GM19351 (cell line): ENCODE results near the gene ARL4D.
"Not testable (repeated sequence)": the region's sequence is repeated elsewhere in the genome, so short reads cannot be mapped to it uniquely, and the experiment has no call there.

Source experiments
- ATAC-seq: cut with Tn5 transposase; IDR thresholded peaks from one replicate; pipeline ENCODE4 v1.9.1; 2021; ENCODE audit warnings: mild to moderate bottlenecking, moderate library complexity; ENCODE audit not compliant: unreplicated experiment

The ARL4D gene, protein sequence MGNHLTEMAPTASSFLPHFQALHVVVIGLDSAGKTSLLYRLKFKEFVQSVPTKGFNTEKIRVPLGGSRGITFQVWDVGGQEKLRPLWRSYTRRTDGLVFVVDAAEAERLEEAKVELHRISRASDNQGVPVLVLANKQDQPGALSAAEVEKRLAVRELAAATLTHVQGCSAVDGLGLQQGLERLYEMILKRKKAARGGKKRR

DNA sequence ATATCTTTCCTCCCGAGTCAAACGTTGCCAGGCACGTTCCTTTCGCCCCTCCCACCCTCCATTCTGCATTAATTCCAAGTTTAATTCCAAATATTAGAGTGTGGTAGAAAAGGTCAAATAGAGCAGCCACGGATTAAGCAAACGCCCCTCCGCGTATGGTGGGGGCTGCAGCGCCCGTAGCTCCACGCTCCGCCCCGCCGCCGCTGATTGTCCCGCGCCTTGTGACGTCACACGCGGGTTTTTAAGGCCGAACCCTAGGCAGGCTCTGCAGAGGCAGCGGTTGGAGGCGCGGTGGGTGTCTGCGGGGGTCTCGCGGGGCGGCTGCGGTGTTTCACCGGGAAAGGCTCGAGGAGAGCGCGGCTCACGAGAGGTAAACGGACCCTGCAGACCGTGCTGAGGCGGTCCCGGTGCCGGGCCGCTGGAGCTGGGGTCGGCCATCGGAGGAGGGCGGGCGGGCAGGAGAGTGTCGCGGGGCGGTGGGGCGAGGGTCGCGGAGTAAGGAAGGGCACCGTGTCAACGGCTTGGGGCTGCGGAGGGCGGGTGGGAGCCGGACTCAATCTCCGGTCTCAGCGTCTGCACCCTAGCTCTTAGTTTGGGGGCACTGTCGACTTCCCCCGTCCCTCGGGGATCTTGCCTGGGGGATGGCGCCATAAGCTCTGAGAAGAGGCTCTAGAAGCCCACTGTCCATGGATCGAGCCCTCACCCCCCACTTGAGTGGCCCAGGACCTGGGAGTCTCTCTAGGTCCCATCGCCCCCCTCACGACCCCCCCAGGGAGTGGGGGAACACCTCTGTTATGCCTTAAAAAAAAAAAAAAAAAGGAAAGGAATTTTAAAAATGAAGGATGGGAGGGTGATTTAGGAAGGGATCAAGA is at the start of gene ARL4D:
TSS of gene ARL4D (plus strand) at position 270 of the 872 bp plus-strand sequence. CDS start 740 bp downstream, outside the sequence.
- no peak for ATAC-seq

DNA sequence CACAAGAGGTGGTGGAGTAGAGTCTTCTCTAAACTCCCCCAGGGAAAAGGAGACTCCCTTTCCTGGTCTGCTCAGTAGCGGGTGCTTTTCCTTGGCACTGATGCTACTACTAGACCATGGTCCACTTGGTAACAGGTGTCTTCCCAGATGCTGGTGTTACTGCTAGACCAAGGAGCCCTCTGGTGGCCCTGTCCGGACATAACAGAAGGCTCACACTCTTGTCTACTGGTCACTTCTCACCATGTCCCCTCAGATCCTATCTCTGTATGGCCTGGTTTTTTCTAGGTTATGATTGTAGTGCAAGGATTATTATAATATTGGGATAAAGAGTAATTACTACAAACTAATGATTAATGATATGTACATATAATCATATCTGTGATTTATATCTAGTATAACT is 49.7 kb upstream of the ARL4D start:
- ATAC-seq: no peak

DNA sequence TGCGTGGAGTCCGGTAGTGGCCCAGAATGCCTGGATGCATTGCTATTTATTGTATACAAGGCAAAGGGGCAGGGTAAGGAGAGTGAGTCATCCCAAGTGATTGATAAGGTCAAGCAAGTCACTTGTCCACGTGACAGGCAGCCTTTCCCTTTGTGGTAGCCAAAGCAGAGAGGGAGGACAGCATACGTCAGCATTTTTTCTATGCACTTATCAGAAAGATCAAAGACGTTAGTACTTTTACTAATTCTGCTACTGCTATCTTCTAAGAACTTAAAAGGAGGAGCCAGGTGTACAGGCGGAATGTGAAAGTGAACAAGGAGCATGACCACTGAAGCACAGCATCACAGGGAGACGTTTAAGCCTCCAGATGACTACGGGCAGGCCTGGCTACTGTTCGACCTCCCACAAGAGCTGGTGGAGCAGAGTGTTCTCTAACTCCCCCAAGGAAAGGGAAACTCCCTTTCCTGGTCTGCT is 47.9 kb upstream of the ARL4D start:
- no peak for ATAC-seq

DNA sequence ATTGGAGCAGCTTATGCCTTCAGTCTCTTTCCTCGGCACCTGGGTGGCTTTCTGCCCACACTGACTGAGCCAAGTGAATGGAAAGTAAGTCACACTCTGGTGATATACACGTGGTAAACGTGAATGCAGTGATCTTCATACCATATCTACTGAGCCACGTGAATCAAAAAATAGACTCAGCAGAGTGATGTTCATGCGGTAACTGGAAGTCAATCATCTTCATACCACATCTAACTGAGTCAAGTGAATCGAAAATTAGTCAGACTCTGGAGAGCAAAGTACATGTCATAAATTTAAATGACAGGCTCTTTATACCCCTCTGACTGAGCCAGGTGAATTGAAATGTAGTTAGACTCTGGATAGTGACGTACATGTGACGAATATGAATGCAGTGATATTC is 47.1 kb upstream of the ARL4D start:
- ATAC-seq: no peak

DNA sequence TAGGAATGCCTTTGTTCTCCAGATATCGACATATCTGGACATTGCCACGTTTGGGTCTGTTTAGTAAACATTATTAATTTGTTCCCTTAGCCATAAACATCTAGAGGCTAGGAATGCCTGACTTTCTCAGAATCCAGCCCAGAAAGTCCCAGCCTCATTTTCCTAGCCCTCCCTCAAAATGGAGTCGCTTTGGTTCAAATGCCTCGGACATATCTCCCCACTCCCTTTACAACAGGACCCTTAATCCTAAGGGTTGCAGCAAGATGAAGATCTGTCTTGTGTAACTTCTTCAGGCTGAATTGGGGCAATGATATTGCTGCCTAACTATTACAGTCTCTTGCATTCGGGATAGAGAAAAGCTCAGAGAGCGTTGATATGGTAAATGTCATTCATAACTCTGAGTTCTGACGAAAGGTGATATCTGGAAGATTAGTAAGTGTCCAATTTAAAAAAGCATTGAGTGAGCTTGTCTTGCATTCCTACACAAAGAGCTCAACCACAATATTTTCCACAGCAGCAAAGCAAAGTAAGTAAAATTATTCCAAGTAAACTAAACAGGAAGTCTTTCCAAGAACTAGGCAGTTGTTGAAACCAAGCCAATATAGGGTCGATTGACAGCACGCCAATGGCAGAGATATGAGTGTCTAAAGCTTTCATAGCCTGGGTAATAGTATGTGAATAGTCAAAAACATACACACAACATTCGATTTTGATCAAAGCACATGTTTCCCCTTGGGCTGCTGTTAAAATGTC is 46.0 kb upstream of the ARL4D start:
- ATAC-seq: no peak

DNA sequence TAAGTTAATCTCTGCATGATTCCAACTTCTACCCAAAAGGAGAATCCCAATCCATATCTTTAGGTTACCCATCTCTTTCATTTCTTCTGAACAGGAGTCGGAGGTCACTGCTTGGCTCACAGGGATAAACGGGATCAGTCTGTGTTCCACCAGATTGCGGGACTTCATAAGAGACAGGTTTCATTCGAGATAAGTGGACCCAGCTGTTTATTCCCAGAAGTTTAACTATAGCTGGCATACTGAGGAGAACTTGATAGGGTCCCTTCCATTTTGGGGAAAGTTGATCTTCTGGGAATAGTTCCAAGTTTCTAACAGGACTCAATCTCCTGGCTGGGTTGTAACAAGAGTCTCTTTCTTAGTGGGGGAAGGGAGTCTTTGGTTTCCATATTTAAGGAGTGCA is 45.4 kb upstream of the ARL4D start:
- no peak for ATAC-seq

DNA sequence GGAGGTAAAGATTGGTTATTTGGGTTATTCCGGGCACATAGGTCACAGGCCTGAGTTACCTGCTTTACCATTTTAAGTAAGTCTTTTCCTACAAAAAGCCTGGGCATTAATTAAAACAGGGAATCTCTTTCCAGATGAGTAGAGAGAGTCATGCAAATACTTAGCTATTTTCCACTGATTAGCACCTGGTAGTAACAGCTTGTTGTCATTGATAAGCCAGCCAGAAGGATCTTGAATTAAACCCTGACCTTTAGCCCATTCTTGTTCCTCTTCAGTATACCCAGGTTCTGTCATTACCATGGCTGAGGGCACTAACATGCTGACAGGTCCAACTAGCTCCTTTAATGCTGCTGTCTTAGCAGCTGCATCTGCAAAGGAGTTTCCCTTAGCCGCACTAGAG is 44.4 kb upstream of the ARL4D start:
- ATAC-seq: no peak

DNA sequence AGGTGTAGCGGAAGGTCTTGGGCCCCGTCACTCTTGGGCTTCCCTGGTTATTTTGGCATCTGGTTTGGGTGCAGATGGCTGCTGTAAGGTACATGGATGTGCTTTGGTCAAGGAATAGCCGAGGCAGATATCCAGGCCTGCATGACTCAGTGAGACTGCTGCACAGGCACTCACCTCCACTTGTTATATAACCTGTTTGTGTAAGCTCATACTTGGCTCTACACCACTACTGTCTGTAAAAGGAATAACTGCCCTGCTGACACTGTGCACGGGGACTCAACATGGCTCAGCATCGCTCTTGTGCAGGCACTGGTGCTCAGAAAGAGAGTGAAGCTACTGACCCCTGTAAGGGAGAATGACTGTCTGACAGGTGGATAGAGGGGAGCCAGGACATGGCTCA is 42.3 kb upstream of the ARL4D start:
- ATAC-seq: no peak

DNA sequence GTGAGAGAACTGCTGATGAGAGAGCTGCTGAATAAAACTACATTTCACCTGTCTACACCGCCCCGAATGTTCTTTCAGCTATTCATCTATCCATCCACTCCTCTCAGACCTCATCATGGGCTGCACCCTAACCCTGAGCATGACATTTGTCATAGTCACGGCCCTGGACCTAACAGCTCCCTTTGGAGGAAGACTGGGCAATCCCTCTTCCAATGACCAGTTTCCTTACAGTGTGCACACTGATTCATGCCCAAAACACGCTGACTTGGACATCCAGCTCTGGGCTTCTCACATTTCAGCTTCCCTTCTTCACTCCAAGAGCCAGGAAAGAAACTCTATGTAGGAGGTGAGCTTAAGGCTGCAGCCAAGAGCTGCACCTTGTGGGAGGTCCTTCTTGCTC is 41.8 kb upstream of the ARL4D start:
- no peak for ATAC-seq

DNA sequence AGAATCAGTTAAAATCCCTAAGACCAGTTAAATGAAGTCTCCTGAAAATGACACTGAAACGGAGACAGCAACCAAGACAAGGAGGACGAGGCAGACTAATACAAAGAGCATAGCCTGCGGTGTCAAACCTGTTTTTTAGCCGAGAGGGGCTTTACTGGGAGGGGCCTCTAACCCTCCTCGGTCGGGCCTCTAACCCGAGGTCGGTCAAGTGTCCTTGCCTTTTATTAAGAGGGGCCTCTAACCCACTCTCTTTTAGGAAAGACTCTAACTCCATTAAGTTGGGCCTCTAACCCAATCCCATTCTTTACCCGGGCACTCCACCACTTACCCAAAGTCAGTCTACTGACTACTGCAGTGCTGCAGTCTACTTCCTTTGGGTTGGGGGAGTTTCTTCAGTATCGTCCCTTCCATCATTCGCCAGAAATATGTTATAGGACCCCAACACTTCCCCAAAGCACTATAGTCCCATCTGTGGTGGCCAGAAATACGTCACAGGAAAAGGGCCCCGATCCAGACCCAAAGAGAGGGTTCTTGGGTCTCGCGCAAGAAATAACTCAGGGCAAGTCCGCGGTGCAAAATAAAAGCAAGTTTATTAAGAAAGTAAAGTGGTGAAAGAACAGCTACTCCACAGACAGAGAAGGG is 39.2 kb upstream of the ARL4D start:
- no peak for ATAC-seq

DNA sequence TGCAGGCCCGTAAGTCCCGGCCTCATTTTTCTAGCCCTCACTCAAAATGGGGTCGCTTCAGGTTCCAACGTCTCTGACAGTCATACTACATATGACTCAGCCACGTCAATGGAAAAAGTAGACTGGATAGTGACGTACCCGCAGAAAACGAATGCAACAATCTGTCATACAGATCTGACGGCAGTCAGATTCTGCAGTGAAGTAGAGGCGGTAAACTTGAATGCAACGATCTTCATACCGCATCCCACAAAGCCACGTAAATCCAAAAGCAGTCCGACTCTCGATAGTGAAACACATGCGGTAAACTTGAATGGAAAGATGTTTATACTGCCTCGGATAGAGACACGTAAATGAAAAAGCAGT is 38.4 kb upstream of the ARL4D start:
- ATAC-seq: peak; percentile 26

DNA sequence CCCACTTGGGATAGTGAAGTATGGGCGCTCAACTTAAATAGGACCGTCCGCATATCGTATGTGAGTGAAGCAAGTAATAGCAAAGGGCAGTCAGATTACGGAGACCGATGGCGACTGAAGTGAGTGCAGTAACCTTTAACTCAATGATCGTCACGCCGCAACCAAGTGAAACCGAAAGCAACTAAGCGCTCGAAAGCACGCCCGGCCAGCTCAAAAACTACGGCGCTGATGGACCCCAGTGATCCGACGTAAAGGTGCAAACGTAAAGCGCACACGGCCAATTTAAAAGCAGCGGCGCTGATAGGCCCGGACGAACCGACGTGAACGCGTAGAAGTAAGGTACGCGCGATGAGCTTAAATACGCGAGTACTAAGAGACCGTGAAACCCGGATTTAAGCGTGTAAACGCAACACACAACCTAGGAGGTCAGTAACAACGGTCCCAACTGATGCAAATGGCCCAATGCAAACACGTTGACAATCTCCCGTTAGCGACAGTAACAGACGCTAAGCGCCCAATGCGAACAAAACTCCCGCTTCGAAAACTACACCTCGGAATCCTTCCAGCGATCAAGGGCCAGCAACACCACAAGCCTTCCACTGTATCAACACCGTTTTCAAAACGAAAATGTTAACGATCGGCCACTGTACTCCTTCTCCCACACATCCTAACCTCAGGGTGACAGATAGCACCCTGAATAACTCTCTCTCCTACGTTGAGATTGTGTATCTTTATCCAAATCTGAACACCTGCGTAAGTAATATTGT is 37.9 kb upstream of the ARL4D start:
- ATAC-seq: peak; percentile 75

DNA sequence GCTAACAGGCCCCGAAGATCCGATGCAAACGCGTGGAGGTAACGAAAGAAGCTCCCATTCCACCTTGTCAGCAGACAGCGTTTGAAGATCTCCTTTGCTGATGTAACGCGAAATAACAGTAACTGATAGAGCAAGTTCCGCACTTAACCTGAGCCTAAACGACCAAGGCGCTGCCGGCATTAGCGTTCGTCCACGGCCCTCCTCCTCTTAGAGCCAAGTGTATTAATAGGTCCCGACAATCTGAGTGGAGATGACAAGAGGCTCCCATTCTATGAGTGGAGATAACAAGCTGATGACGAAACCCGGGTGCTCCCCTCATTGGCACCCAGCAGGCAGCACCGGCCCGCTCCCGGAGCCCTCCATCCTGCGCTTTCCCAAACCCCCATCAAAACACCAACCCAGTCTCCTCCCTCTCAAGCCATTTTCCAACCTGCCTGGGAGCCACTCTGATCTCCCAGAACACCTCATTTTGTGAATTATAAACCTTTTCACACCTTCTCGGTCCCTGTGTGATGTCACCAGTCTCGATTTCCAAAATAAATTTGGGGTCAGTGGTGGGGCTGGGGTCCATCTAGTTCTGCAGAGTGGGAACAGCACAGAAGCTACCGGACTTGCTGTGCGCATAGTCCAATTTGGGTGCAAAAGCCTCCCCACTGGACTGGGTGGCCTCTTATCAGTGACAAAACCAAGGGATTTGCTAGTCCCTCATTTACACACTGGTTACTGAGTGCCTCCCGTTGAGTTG is 35.4 kb upstream of the ARL4D start:
- ATAC-seq: no peak

DNA sequence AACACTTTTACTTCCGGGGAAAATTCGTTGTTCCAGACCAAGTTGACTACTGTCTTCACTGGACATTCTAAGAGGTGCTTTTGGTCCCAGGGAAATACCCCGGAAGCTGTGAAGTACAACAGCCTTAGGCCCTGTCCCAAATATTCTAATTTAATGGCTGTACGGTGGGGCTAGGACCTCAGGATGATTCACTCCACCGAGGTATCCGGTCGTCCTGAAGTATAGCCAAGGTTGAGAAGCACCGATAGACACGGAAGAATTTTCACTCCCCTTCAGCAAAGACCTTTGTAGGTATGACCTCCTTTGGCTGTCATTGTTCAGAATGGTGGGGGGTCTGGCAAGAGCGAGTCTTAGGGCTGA is 34.9 kb upstream of the ARL4D start:
- ATAC-seq: no peak

DNA sequence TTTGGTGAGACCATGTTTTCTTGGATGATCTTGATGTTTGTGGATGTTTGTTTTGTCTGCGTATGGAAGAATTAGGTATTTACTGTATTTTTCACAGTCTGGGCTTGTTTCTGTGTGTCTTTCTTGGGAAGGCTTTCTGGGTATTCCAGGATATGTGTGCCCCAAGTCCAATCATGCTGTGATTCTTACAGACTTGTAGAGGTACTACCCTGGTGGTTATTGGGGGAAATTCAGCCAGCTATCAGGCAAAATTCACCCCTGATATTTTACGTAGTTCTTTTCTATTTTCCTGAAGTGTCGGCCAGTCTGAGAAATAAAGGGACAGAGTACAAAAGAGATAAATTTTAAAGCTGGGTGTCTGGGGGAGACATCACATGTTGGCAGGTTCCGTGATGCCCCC is 33.4 kb upstream of the ARL4D start:
- no peak for ATAC-seq

DNA sequence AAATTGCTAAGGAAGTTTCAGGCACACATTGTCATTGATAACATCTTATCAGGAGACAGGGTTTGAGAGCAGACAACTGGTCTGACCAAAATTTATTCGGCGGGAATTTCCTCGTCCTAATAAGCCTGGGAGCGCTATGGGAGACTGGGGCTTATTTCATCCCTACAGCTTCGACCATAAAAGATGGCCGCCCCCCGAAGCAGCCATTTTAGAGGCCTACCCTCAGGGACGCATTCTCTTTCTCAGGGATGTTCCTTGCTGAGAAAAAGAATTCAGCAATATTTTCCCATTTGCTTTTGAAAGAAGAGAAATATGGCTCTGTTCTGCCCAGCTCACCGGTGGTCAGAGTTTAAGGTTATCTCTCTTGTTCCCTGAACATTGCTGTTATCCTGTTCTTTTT is 32.9 kb upstream of the ARL4D start:
- not testable (repeated sequence) for ATAC-seq

DNA sequence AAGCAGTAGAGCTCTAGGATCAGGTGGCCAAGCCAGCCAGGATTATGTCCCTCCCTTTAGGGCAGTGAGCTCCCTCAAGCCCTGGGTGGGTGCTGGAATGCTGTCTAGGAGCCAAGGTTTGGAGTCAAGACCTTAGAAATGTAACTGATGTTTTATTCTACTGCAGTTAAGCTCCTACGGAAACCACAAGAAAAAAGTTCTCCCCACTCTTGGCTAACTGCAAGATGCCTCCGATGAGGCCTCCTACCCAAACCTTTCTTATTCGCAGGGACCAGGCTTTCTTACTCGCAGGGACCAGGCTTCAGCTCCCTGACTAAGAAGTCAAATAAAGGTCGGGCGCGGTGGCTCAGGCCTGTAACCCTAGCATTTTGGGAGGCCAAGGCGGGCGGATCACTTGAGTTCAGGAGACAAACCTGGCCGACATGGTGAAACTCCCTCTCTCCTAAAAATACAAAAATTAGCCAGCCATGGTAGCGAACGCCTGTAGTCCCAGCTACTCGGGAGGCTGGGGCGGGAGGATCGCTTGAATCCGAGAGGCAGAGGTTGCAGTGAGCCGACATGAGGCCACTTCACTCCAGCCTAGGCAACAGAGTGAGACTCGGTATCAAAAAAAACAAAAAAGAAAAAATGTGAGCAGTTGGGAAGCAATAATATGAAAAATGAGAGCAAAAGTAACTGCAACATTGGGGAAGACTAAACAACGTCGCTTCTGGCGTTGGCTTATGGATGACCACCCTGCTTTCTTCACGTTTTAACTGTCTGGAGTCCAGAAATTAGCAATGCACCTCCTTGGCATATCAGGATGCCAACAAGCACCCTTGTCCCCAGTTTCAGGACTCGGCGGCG is 31.7 kb upstream of the ARL4D start:
- peak; percentile 5 for ATAC-seq

DNA sequence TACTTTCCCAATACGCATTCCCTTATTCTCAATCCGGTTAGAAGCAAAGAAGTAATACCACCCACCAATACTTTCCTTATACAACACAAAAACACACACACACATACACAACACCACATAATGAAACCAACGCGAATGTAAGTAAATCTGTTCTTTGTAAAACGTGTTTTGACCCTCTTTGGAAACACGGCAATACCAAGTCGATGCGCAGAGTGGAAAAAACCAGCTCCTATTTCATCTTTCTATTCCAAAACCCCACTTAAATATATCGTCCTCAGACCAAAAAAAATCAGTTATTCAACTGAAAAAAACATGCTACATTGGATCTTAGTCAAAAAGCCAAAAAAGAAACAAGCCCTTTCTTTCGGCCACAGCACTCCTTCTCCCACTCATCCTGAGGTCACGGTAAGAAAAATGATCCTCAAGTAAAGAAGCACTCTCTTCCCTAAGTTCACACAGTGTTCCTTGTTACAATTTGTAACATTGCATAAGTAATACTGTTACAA is 31.0 kb upstream of the ARL4D start:
- peak; percentile 44 for ATAC-seq
